HepG2 (cell line): ENCODE results near the gene DHRS13. TPM values are rescaled to one million over a fixed set of nuclear protein-coding genes. Genes with fewer than 3 reads are reported as not detected.

Experiments
- ASH2L ChIP-seq: fragments of 300-600, 200-600 bp; sonication (generic); IDR thresholded peaks from 2 replicates; pipeline ENCODE4 v1.7.0; 2017; ENCODE audit warnings: low read depth, mild to moderate bottlenecking, moderate library complexity, mixed read lengths, low read length; ENCODE audit not compliant: insufficient read length
- CHD2 ChIP-seq: IDR thresholded peaks from 2 replicates; pipeline ENCODE4 v1.6.1; 2011; ENCODE audit warnings: low read depth, low read length, improper control_type of control experiment
- ELF1 ChIP-seq: sonication (generic); formaldehyde crosslinking; IDR thresholded peaks from 2 replicates; pipeline ENCODE4 v1.4.0; 2020; ENCODE audit warnings: missing genetic modification reagents
- HMGXB4 ChIP-seq, 2 experiments: sonication (generic) in 1 of 2; formaldehyde crosslinking in 1 of 2; IDR thresholded peaks; 2 replicates each; pipeline versions ENCODE4 v1.4.0 to v1.6.1; 2018 to 2020; ENCODE audit warnings: missing genetic modification reagents in 2 of 2, borderline replicate concordance in 1 of 2, low read depth in 1 of 2, mild to moderate bottlenecking in 1 of 2, missing biosample characterization in 1 of 2
- MAX ChIP-seq: IDR thresholded peaks from 2 replicates; pipeline ENCODE4 v1.6.1; 2012; ENCODE audit warnings: inconsistent platforms
- NFKBIZ ChIP-seq: IDR thresholded peaks from 2 replicates; pipeline ENCODE4 v1.6.1; 2018; ENCODE audit warnings: missing genetic modification reagents, missing compliant biosample characterization
- NPAS2 ChIP-seq: sonication (generic); formaldehyde crosslinking; IDR thresholded peaks from 2 replicates; pipeline ENCODE4 v1.8.0; 2022; ENCODE audit warnings: mild to moderate bottlenecking, missing genetic modification reagents, borderline replicate concordance
- PAWR ChIP-seq: sonication (generic); formaldehyde crosslinking; IDR thresholded peaks from 2 replicates; pipeline ENCODE4 v1.4.0; 2020; ENCODE audit warnings: missing genetic modification reagents, mild to moderate bottlenecking, borderline replicate concordance
- SP140L ChIP-seq: sonication (generic); formaldehyde crosslinking; IDR thresholded peaks from 2 replicates; pipeline ENCODE4 v1.4.0; 2020; ENCODE audit warnings: missing genetic modification reagents, borderline replicate concordance
- STAT6 ChIP-seq: sonication (generic); formaldehyde crosslinking; IDR thresholded peaks from 2 replicates; pipeline ENCODE4 v1.4.0; 2020; ENCODE audit warnings: missing genetic modification reagents, mild to moderate bottlenecking, borderline replicate concordance
- TAF1 ChIP-seq: sonication (generic); formaldehyde crosslinking; IDR thresholded peaks from 2 replicates; pipeline ENCODE4 v1.4.0; 2020; ENCODE audit warnings: missing genetic modification reagents
- TFE3 ChIP-seq: IDR thresholded peaks from 2 replicates; pipeline ENCODE4 v1.6.1; 2016
- XRCC5 ChIP-seq: fragments of 200-400 bp; formaldehyde crosslinking; optimal IDR thresholded peaks from 2 replicates; pipeline ENCODE3; 2017; ENCODE audit warnings: mild to moderate bottlenecking, low read length
- ZFP36L2 ChIP-seq: sonication (generic); formaldehyde crosslinking; IDR thresholded peaks from 2 replicates; pipeline ENCODE4 v1.4.0; 2020; ENCODE audit warnings: missing genetic modification reagents
- ZFX ChIP-seq: sonication (generic); formaldehyde crosslinking; IDR thresholded peaks from 2 replicates; pipeline ENCODE4 v1.4.0; 2020; ENCODE audit warnings: mild to moderate bottlenecking, low read depth, missing genetic modification reagents, moderate library complexity
- ZNF350 ChIP-seq: sonication (generic); formaldehyde crosslinking; IDR thresholded peaks from 2 replicates; pipeline ENCODE4 v1.4.0; 2020; ENCODE audit warnings: mild to moderate bottlenecking, low read depth, missing genetic modification reagents, borderline replicate concordance
- ZNF670 ChIP-seq: sonication (generic); formaldehyde crosslinking; IDR thresholded peaks from 2 replicates; pipeline ENCODE4 v1.8.0; 2022; ENCODE audit warnings: mild to moderate bottlenecking, missing genetic modification reagents, borderline replicate concordance
- ZNF7 ChIP-seq: IDR thresholded peaks from 2 replicates; pipeline ENCODE4 v1.6.1; 2016; ENCODE audit warnings: missing biosample characterization, missing genetic modification reagents
- ZSCAN29 ChIP-seq: sonication (generic); formaldehyde crosslinking; conservative IDR thresholded peaks from 2 replicates; pipeline ENCODE4 v1.4.0; 2020; ENCODE audit warnings: mild to moderate bottlenecking, missing genetic modification reagents
- polyA plus RNA-seq, 8 experiments: library from polyadenylated mRNA; depleted of rRNA in 3 of 8; stranded (reverse) in 7 of 8; unstranded in 1 of 8; fragments of >200 nt; fragmentation: Illumina TruSeq in 4 of 8; extraction: Trizol in 4 of 8; gene quantifications; 2 replicates each; pipeline versions ENCODE4 v1.2.1 to v1.2.3, GENCODE V29; 2011 to 2016; ENCODE audit warnings: low read depth in 4 of 8, missing spikeins in 1 of 8, mixed read lengths in 1 of 8; ENCODE audit not compliant: insufficient read depth in 1 of 8
- total RNA-seq, 5 experiments: library from RNA; depleted of rRNA; stranded (reverse); fragments of >200 nt; fragmentation: Illumina TruSeq; extraction: Trizol; gene quantifications; 2 replicates each; pipeline ENCODE4 v1.2.3, GENCODE V29; 2016; ENCODE audit warnings: low read depth in 1 of 5

Gene DHRS13
- total and polyA plus RNA-seq, 2 of the 13 experiments (the other 11 are each of a cell fraction or from before 2014, with no cell fraction given) = 11.8 to 12.6 TPM

- TF ChIP-seq ZSCAN29 = peak; percentile 83
- no peak for TF ChIP-seq ZFP36L2 (CRISPR knock-in tag)
- peak; percentile 98 for TF ChIP-seq CHD2
- peak; percentile 86; the same call in 1 of the 2 replicates for TF ChIP-seq STAT6 (CRISPR knock-in tag)
- TF ChIP-seq SP140L (CRISPR knock-in tag) = no peak
- no peak; the same call in 1 of the 2 replicates for TF ChIP-seq TFE3 (CRISPR knock-in tag)
- TF ChIP-seq ZNF670 = 0 out of 2 replicates have a peak, but pooled peaks have one; percentile 60
- TF ChIP-seq ZFX (CRISPR knock-in tag) = peak; percentile 84; the same call in 1 of the 2 replicates
- no peak for TF ChIP-seq NFKBIZ
- no peak for TF ChIP-seq ZNF7 (CRISPR knock-in tag)
- TF ChIP-seq ASH2L = peak; percentile 68
- peak; percentile 95 for TF ChIP-seq ELF1 (CRISPR knock-in tag)
- TF ChIP-seq TAF1 (CRISPR knock-in tag) = peak; percentile 45
- TF ChIP-seq HMGXB4 (CRISPR knock-in tag; IDR thresholded peaks at IDR 0.05; ENCODE audit: borderline replicate concordance in 1 of 2, low read depth in 1 of 2) = peak; percentile 73 to 93; a peak in 3 of 4 replicates
- TF ChIP-seq XRCC5 = peak; percentile 59
- TF ChIP-seq PAWR (CRISPR knock-in tag) = no peak
- TF ChIP-seq ZNF350 (CRISPR knock-in tag) = peak; percentile 96
- peak; percentile 68 for TF ChIP-seq MAX
- TF ChIP-seq NPAS2 = no peak
These were observed 49.4 kb upstream of the DHRS13 start (continued) for GRCh38 chr17:28951991-28952975.
